Measurements from ENCODE around the gene PDZD2.

PDZD2 gene

DNA sequence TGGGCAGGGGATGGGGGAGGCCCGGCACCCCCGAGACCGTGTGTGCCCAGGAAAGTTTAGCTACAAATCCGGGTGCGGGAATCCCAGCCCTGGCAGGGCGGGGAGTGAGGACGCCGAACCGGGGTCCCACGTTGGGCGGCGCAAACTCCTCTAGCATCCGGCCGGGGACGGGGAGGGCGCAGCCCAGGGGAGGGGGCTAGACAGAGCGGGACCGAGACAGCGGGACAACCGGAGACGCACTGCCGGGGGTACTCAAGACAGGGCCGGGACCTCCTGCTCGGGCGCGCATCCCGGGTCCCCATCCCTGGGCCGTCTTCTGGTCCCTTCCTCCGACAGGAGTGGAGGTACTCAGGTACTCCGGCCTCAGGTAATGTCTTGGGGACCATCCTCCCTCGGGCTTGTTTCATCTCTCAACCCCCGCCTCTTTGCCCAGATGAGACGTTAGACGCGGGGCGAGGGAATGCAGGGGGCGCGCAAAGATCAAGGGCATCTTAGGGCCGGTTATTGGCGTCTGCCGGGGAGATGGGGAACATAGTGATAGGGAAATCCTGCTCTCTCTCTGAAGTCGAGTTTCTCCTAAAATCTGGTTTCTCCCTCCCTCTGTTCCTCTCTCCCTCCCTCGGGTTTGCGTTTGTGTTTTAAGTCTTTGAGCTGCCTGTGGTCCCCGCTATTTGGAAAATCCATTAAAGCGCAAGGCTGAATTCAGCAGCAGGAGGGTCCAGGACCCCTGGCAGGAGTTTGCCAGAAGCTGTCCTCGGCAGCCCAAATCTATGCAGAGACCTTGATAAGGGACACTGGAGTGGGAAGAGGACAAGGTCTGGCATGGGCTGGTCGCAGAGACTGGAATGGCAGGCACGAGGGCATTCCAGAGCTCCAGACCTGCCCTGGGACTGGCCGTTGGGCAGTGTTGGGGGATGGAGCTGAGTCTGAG, 815 bp downstream of the PDZD2 start:
- Histone ChIP-seq H3K36me3 (ENCODE audit: control insufficient read depth, insufficient read depth, low read length) (no peaks in the 10 kb centered on the region), H3K9me3 (ENCODE audit: control insufficient read depth, insufficient read depth, low read length) (no peaks in the 10 kb centered on the region), H3K4me3 (ENCODE audit: low read depth, low read length) (peak overlapping the region; percentile 74), H3K9ac (ENCODE audit: low read depth, low read length) (no peak overlapping the region), H3K4me1 (ENCODE audit: control insufficient read depth, insufficient read depth, low read length) (peaks cover 9% of the 10 kb centered on the region), H3K27me3 (ENCODE audit: control insufficient read depth, insufficient read depth, low read length) (peaks cover 18% of the 10 kb centered on the region)

DNA sequence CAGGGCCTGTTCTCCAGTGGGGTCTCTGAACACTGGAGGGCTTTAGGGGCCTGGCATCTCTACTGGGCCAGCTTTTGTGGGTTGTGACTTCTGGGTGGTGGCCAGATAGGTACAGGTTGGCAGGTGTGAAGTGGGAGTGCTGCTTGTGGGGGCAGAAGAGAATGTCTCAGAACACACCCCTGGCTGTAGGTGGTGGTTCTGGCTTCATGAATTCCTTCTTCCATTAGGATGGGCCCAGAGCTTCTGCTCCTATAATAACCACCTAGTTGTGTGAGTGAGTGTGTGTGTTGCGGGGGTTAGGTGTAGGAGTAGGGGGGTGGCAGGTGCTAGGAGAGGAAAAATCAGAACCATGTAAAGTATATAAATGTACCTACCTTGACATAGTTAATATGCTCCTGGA, 1.6 kb downstream of the PDZD2 start:
- Histone ChIP-seq H3K27me3 (ENCODE audit: control insufficient read depth, insufficient read depth, low read length) (peaks cover 18% of the 10 kb centered on the region), H3K9me3 (ENCODE audit: control insufficient read depth, insufficient read depth, low read length) (no peaks in the 10 kb centered on the region), H3K9ac (ENCODE audit: low read depth, low read length) (no peak overlapping the region), H3K4me3 (ENCODE audit: low read depth, low read length) (peak overlapping the region; percentile 74), H3K4me1 (ENCODE audit: control insufficient read depth, insufficient read depth, low read length) (peaks cover 10% of the 10 kb centered on the region), H3K36me3 (ENCODE audit: control insufficient read depth, insufficient read depth, low read length) (no peaks in the 10 kb centered on the region)

DNA sequence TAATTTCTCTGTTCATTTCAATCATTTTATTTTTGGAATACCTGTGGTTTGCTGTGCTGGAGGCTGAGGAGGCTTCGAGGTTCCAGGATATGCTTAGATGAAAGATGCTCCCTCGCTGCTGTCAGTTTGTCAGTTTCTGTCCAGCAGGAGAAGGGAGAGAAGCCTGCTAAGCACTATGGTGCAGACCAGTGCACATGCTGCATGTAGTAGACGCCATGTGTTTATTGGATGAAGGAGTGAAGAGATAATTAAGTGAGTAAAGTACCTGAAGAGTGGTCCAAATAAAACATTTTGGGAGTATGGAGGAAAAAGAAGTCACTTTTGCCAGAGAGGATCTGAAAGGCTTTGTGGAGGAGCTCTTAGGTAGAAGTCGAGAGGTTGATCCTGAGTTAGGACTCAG, 2.1 kb downstream of the PDZD2 start:
- Histone ChIP-seq H3K36me3 (ENCODE audit: control insufficient read depth, insufficient read depth, low read length) (no peaks in the 10 kb centered on the region), H3K4me1 (ENCODE audit: control insufficient read depth, insufficient read depth, low read length) (peaks cover 11% of the 10 kb centered on the region), H3K9ac (ENCODE audit: low read depth, low read length) (no peak overlapping the region), H3K27me3 (ENCODE audit: control insufficient read depth, insufficient read depth, low read length) (peaks cover 18% of the 10 kb centered on the region), H3K9me3 (ENCODE audit: control insufficient read depth, insufficient read depth, low read length) (no peaks in the 10 kb centered on the region), H3K4me3 (ENCODE audit: low read depth, low read length) (no peak overlapping the region)

DNA sequence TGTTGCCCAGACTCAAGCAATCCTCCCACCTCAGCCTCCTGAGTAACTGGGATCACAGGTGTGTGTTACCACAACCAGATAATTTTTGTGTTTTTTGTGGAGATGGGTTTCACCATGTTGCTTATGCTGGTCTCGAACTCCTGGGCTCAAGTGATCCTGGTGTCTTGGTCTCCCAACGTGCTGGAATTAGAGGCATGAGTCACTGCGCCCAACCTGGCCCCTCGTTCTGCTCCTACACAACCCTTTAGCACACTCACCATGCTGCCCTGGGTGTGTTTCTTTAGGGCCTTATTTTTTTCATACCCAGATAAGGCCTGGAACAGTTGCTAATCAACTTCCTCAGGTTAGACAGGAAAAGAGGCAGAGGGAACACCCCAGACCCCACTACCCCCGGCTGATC, 2.6 kb downstream of the PDZD2 start:
- no peak overlapping the region for H3K4me3 ChIP-seq (ENCODE audit: low read depth, low read length)
- H3K4me1 ChIP-seq (ENCODE audit: control insufficient read depth, insufficient read depth, low read length): peaks cover 8% of the 10 kb centered on the region
- no peaks in the 10 kb centered on the region for H3K9me3 ChIP-seq (ENCODE audit: control insufficient read depth, insufficient read depth, low read length)
- H3K9ac ChIP-seq (ENCODE audit: low read depth, low read length): no peak overlapping the region
- no peaks in the 10 kb centered on the region for H3K36me3 ChIP-seq (ENCODE audit: control insufficient read depth, insufficient read depth, low read length)
- peaks cover 18% of the 10 kb centered on the region for H3K27me3 ChIP-seq (ENCODE audit: control insufficient read depth, insufficient read depth, low read length)

DNA sequence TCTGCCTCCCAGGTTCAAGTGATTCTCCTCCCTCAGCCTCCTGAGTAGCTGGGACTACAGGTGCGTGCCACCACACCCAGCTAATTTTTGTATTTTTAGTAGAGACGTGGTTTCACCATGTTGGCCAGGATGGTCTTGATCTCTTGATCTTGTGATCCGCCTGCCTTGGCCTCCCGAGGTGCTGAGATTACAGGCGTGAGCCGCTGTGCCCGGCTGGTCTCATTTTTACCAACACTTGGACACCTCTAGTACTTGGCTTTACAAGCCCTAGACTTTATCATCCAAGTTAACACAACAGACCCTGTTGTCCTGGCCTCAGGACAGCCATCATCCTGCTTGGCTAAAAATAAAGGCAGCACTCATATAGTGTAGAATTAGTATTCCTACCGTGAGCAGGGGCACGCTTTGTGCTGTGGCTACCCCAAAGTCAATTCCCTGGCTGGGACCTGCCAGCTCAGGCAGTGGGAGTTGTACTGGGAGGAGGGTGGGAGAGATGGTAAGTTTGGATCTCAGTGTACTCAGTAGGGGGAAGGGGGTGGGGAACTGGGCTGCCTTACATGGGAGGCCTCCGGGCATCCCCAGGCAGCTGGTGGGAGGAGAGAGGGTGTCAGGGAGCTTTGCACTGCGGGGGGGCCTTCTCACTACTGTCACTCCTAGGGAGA, 6.6 kb downstream of the PDZD2 start:
- peaks cover 7% of the 10 kb centered on the region for H3K27me3 ChIP-seq (ENCODE audit: control insufficient read depth, insufficient read depth, low read length)
- peaks cover 3% of the 10 kb centered on the region for H3K4me1 ChIP-seq (ENCODE audit: control insufficient read depth, insufficient read depth, low read length)
- no peaks in the 10 kb centered on the region for H3K36me3 ChIP-seq (ENCODE audit: control insufficient read depth, insufficient read depth, low read length)
- no peak overlapping the region for H3K9ac ChIP-seq (ENCODE audit: low read depth, low read length)
- H3K4me3 ChIP-seq (ENCODE audit: low read depth, low read length): no peak overlapping the region
- H3K9me3 ChIP-seq (ENCODE audit: control insufficient read depth, insufficient read depth, low read length): no peaks in the 10 kb centered on the region

DNA sequence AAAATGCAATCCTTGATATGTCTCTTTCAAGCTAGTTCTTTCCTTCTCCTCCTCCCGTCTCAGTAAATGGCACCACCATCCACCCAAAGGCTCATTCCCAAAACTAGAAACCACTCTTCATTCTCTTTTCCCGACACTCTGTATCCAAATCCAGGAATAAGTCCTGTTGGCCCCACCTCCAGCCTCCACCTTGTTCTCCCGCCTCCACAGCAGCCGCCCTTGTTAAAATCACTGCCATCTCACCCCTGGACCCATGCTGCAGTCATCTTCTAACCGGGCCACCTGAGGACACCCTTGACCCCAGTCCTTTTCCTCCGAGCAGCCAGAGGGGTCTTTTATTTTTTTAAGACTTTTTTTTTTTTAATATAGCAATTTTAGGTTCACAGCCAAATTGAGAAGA, 9.4 kb downstream of the PDZD2 start:
- Histone ChIP-seq H3K36me3 (ENCODE audit: control insufficient read depth, insufficient read depth, low read length) (no peaks in the 10 kb centered on the region), H3K4me3 (ENCODE audit: low read depth, low read length) (no peak overlapping the region), H3K9ac (ENCODE audit: low read depth, low read length) (no peak overlapping the region), H3K4me1 (ENCODE audit: control insufficient read depth, insufficient read depth, low read length) (peaks cover 2% of the 10 kb centered on the region), H3K27me3 (ENCODE audit: control insufficient read depth, insufficient read depth, low read length) (no peaks in the 10 kb centered on the region), H3K9me3 (ENCODE audit: control insufficient read depth, insufficient read depth, low read length) (no peaks in the 10 kb centered on the region)

DNA sequence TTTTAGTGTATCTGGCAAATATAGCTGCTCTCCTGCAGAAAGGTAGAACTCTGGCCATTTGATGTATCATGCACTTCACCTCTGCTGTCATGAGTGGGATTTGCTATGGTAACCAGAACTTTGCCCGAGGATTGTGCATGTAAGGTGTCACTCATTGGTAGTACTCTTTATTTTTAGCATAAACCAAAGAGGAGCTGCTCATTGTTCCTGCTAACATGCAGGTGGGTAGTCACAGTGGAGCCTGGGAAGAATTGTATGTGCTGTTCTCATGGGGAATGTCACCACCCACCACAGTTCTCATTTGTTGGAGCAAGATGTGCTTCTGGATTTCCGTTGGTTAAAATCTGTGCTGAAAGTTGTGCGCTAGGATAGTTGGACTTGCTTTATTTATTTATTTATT, 12.3 kb downstream of the PDZD2 start:
- H3K4me3 ChIP-seq (ENCODE audit: low read depth, low read length): no peak overlapping the region
- no peaks in the 10 kb centered on the region for H3K27me3 ChIP-seq (ENCODE audit: control insufficient read depth, insufficient read depth, low read length)
- no peaks in the 10 kb centered on the region for H3K4me1 ChIP-seq (ENCODE audit: control insufficient read depth, insufficient read depth, low read length)
- no peaks in the 10 kb centered on the region for H3K9me3 ChIP-seq (ENCODE audit: control insufficient read depth, insufficient read depth, low read length)
- no peaks in the 10 kb centered on the region for H3K36me3 ChIP-seq (ENCODE audit: control insufficient read depth, insufficient read depth, low read length)
- H3K9ac ChIP-seq (ENCODE audit: low read depth, low read length): no peak overlapping the region

DNA sequence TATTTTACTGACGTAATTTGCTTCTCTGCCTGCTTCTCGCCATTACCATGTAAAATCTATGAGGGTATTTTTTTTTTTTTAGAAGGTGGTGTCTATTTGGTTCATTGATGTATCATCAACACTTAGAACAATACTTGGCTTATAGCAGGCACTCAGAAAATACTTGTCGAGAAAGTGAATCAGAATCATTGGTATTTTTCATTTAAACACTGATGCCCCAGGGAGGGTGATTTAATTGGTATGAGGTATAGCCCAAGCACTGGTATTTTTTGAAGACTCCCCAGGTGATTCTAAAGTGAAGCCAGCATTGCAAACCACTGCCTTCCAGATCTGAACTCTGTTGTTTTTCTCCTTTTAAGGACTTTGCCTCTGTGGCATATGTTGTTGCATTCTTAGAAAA, 16.6 kb downstream of the PDZD2 start:
- H3K9ac ChIP-seq (ENCODE audit: low read depth, low read length): no peak overlapping the region
- no peaks in the 10 kb centered on the region for H3K27me3 ChIP-seq (ENCODE audit: control insufficient read depth, insufficient read depth, low read length)
- no peak overlapping the region for H3K4me3 ChIP-seq (ENCODE audit: low read depth, low read length)
- peaks cover 7% of the 10 kb centered on the region for H3K4me1 ChIP-seq (ENCODE audit: control insufficient read depth, insufficient read depth, low read length)
- no peaks in the 10 kb centered on the region for H3K36me3 ChIP-seq (ENCODE audit: control insufficient read depth, insufficient read depth, low read length)
- no peaks in the 10 kb centered on the region for H3K9me3 ChIP-seq (ENCODE audit: control insufficient read depth, insufficient read depth, low read length)

DNA sequence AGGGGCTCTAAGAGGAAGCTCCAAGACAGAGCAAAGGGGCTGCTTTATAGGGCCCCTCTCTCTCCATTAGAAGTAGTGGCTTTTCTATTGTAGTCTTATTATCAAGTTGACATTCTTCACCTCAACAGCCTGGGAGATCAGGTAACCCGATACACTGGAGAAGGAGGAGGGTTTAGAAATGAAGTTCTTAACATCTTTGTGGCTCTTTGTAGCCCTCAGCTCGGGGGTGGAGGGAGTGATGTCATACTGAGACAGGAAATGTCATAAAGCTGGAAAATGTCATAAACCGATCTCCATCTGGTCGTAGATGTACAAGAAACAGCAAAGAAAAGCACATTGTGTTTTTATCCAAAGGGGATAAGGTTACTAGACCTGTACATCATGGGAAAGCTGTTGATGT, 17.9 kb downstream of the PDZD2 start:
- Histone ChIP-seq H3K4me1 (ENCODE audit: control insufficient read depth, insufficient read depth, low read length) (peaks cover 7% of the 10 kb centered on the region), H3K9me3 (ENCODE audit: control insufficient read depth, insufficient read depth, low read length) (no peaks in the 10 kb centered on the region), H3K9ac (ENCODE audit: low read depth, low read length) (no peak overlapping the region), H3K27me3 (ENCODE audit: control insufficient read depth, insufficient read depth, low read length) (no peaks in the 10 kb centered on the region), H3K36me3 (ENCODE audit: control insufficient read depth, insufficient read depth, low read length) (no peaks in the 10 kb centered on the region), H3K4me3 (ENCODE audit: low read depth, low read length) (no peak overlapping the region)

DNA sequence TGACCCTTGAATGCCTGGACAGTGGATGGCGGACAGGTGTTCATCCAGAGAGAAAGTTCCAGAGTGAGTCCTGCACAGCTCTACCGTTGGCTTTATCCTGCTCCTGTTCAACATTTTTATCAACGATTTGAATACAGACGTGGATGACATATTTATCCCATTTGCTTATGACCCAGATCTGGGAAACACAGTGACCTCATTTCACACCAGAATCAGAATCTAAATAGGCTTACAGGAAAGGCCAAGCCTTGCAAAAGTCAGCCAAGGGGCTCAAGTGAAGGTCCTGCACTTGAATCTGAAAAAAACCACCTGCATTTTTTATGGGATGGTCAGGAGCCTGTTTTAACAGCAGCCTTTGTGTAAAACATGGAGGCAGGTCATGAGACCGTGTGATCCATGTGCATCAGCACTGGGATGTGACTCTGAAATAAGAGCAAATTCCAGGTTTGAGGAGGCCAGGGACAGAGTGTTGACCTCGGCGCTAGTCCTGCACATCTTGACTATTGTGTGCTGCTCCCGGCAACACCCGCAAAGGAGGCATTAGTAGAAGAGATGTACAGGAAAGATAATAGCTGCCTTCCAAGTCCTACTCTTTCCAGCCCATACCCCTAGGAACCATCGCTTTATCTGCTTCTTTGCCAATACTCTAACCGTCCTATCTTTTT, 18.5 kb downstream of the PDZD2 start:
- no peaks in the 10 kb centered on the region for H3K9me3 ChIP-seq (ENCODE audit: control insufficient read depth, insufficient read depth, low read length)
- H3K36me3 ChIP-seq (ENCODE audit: control insufficient read depth, insufficient read depth, low read length): no peaks in the 10 kb centered on the region
- no peaks in the 10 kb centered on the region for H3K27me3 ChIP-seq (ENCODE audit: control insufficient read depth, insufficient read depth, low read length)
- H3K9ac ChIP-seq (ENCODE audit: low read depth, low read length): no peak overlapping the region
- peaks cover 7% of the 10 kb centered on the region for H3K4me1 ChIP-seq (ENCODE audit: control insufficient read depth, insufficient read depth, low read length)
- H3K4me3 ChIP-seq (ENCODE audit: low read depth, low read length): no peak overlapping the region

DNA sequence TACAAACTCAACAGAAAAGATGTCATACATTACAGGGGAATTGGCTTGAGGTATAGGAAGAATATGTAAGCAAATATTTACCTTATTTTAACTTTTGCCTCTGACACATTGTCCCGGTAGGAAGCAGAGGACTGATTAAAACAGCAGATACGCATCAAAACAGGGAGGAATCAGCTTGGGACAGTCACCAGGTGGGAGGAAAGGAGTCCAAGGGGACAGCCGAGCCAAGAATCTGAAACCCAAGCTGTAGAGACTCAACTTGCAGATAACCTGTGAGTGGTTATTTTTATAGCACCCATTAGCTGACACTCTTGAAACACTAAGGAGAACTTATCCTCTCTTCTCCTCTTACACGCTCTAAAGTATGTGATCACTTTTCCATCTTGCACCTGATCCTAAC, 22.3 kb downstream of the PDZD2 start:
- Histone ChIP-seq H3K4me3 (ENCODE audit: low read depth, low read length) (no peak overlapping the region), H3K4me1 (ENCODE audit: control insufficient read depth, insufficient read depth, low read length) (peaks cover 9% of the 10 kb centered on the region), H3K27me3 (ENCODE audit: control insufficient read depth, insufficient read depth, low read length) (no peaks in the 10 kb centered on the region), H3K9me3 (ENCODE audit: control insufficient read depth, insufficient read depth, low read length) (no peaks in the 10 kb centered on the region), H3K9ac (ENCODE audit: low read depth, low read length) (no peak overlapping the region), H3K36me3 (ENCODE audit: control insufficient read depth, insufficient read depth, low read length) (no peaks in the 10 kb centered on the region)
